ENCODE results near the gene CYP11A1. TPM values are rescaled to one million over a fixed set of nuclear protein-coding genes. Genes with fewer than 3 reads are reported as not detected.
A peak's percentile ranks its signal among the peaks of the same experiment; 100 is the strongest.

Gene CYP11A1
- total and polyA plus RNA-seq, 2 donors (not counting 1 experiment from before 2014, with no cell fraction given), result not detected

DNA sequence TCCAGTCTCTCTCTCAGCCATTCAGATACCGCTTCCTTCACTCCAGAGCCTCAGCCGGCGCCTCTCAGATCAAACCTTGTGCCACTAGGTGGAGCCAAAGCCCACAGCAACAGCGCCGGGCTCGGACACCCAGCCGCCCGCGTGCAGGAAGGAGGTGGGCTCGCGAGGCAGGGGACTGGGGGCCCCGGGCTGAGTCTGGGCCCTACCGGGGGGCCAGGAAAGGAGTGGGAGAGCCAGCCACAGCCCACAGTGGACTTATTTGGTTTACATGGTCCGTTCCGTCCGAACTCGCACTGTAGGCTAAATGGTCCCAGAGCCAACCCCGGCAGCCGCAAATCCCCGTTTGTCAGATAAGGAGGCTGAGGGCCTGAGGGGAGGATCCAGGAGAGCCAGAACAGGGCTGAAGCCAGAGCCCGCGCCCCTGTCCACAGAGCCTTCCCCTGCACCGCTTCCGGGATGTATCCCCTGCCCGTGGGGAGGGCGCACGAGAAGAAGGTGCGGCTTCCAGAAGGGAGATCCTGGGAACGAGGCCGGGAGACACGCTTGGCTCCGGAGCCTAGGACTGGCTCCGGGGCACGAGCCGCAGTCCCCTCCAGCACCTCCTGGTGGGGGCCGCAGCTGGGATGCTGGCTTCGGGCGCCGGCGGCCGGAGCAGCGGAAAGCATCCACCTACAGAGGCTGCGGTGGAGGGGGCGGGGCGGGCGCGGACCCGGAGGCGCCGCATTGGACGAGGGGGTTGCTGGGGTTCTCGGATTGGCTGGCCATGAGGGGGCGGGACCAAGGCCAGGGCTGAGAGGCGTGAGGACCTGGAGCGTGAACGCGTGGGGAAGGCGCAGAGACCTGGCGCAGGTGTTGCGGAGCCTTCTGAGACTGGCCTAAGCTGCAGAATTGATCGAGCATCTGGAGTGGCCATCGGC is 6.5 kb upstream of the CYP11A1 start:
- no peak for TF ChIP-seq EZH2 (IDR thresholded peaks at IDR 0.05; ENCODE audit: borderline replicate concordance, insufficient read depth, low read depth, low read length, poor library complexity, severe bottlenecking)
- TF ChIP-seq, protein P1, sequence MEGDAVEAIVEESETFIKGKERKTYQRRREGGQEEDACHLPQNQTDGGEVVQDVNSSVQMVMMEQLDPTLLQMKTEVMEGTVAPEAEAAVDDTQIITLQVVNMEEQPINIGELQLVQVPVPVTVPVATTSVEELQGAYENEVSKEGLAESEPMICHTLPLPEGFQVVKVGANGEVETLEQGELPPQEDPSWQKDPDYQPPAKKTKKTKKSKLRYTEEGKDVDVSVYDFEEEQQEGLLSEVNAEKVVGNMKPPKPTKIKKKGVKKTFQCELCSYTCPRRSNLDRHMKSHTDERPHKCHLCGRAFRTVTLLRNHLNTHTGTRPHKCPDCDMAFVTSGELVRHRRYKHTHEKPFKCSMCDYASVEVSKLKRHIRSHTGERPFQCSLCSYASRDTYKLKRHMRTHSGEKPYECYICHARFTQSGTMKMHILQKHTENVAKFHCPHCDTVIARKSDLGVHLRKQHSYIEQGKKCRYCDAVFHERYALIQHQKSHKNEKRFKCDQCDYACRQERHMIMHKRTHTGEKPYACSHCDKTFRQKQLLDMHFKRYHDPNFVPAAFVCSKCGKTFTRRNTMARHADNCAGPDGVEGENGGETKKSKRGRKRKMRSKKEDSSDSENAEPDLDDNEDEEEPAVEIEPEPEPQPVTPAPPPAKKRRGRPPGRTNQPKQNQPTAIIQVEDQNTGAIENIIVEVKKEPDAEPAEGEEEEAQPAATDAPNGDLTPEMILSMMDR (IDR thresholded peaks at IDR 0.05), result peak; percentile 95
- peaks cover 16% of the 10 kb centered on the region for H3K4me1 Mint-ChIP-seq
- Histone ChIP-seq H3K79me2 (ENCODE audit: control insufficient read depth, insufficient read depth, low read length) (no peaks in the 10 kb centered on the region), H3K4me2 (replicated peaks; ENCODE audit: low read depth, low read length, poor library complexity, severe bottlenecking) (peak overlapping the region; percentile 97), H2AFZ (ENCODE audit: insufficient read depth, low read depth, low read length, poor library complexity, severe bottlenecking) (peak overlapping the region; percentile 85), H3K27me3 (replicated peaks in 1 of 4; ENCODE audit: control extremely low read depth in 1 of 4, control insufficient read depth in 3 of 4, insufficient read depth in 4 of 4, low read length in 3 of 4) (no peaks in the 10 kb centered on the region), H3K36me3 (replicated peaks in 1 of 2; ENCODE audit: control extremely low read depth in 1 of 2, control insufficient read depth in 1 of 2, extremely low read depth in 1 of 2, insufficient read depth in 2 of 2, low read length in 1 of 2) (no peaks in the 10 kb centered on the region), H4K20me1 (ENCODE audit: control insufficient read depth, insufficient read depth, low read length, poor library complexity, severe bottlenecking) (no peaks in the 10 kb centered on the region), H3K4me3 (ENCODE audit: control extremely low read depth in 1 of 5, extremely low read depth in 1 of 5, insufficient read depth in 1 of 5, low read depth in 2 of 5, low read length in 4 of 5) (peak overlapping the region; percentile 8 to 80 (median 77)), H3K4me1 (ENCODE audit: control insufficient read depth in 2 of 2, insufficient read depth in 2 of 2, low read length in 2 of 2) (peaks cover 11 to 20% of the 10 kb centered on the region in 2 donors), H3K9me3 (ENCODE audit: control extremely low read depth in 1 of 3, control insufficient read depth in 2 of 3, insufficient read depth in 1 of 3, low read length in 2 of 3) (no peaks in the 10 kb centered on the region), H3K9ac (ENCODE audit: low read length) (peak overlapping the region; percentile 81), H3K27ac (ENCODE audit: low read length in 2 of 2) (peak overlapping the region; percentile 38 to 60)
- peaks cover 13% of the 10 kb centered on the region for H3K27me3 Mint-ChIP-seq
- H3K9me3 Mint-ChIP-seq (ENCODE audit: insufficient read depth), result no peaks in the 10 kb centered on the region
- ChIA-PET POLR2A (interaction anchor here (0.5 to 1.1 kb wide), 4 partner anchors 11 to 414 kb away, joined by 3 to 13 read pairs (median 4); no protein-coding TSS in a partner anchor), CTCF (interaction anchor here (0.7 to 23.1 kb wide), 24 partner anchors 8 to 576 kb away, joined by 3 to 855 read pairs (median 7); partner anchors contain the start of genes ARID3B, SEMA7A and UBL7)
- peak; percentile 95 for ATAC-seq (ENCODE audit: low read depth)
- H3K27ac Mint-ChIP-seq, result peak overlapping the region; percentile 72
- peak; percentile 97 for DNase-seq
- peak overlapping the region; percentile 60 for H3K4me3 Mint-ChIP-seq
- WGBS (ENCODE audit: insufficient coverage), result under 1% methylated on average over 62 of the region's 62 CpGs
- intact Hi-C loops (cut with micrococcal nuclease), result loop anchor here (1.0 to 10.0 kb wide), 9 partner anchors 8 to 1361 kb away; partner anchors contain the start of genes RPP25 and UBL7

Data from B cell (primary cell).